Measurements from ENCODE around the gene PSMA4.

PSMA4 gene

DNA sequence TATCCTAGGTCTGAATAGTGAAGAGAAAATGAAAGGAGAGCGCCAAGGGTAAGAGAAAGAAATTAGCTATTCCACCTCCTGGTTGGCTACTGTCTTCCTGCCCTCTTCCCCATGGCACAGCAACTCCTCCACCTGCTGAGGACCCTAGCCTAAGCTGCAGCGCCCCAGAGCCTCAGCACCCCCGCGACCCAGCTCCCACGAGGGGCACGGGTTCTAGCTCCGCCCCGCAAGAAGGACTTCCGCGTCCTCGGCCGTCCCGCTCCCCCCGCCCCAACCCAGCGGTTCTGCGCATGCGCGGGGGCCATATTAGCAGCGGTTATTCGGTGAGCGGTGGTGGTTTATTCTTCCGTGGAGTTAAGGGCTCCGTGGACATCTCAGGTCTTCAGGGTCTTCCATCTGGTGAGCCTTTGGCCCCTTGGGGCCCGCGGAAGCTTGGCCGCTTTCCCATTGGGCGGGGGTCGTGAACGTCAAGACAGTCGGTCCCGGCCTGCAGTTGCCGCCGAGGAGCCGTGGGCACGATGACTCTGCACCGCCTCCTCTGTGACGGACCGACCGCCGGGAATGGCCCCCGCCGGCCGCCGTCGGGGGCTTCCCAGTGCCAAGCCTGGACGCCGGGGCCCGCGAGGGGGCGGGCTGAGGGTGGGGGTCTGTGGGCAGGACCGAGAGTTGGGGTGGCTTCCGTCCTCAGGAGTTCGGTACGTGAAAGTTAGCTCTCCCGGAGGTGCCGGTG lies at the start of gene PSMA4:
PSMA4 (plus strand) TSS at position 304 of the 730 bp plus-strand sequence. CDS start 1,484 bp downstream, outside the sequence.
- TF ChIP-seq, protein P1, sequence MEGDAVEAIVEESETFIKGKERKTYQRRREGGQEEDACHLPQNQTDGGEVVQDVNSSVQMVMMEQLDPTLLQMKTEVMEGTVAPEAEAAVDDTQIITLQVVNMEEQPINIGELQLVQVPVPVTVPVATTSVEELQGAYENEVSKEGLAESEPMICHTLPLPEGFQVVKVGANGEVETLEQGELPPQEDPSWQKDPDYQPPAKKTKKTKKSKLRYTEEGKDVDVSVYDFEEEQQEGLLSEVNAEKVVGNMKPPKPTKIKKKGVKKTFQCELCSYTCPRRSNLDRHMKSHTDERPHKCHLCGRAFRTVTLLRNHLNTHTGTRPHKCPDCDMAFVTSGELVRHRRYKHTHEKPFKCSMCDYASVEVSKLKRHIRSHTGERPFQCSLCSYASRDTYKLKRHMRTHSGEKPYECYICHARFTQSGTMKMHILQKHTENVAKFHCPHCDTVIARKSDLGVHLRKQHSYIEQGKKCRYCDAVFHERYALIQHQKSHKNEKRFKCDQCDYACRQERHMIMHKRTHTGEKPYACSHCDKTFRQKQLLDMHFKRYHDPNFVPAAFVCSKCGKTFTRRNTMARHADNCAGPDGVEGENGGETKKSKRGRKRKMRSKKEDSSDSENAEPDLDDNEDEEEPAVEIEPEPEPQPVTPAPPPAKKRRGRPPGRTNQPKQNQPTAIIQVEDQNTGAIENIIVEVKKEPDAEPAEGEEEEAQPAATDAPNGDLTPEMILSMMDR (IDR thresholded peaks at IDR 0.05; ENCODE audit: extremely low read depth, insufficient read depth, missing control alignments), result peak; percentile 10

DNA sequence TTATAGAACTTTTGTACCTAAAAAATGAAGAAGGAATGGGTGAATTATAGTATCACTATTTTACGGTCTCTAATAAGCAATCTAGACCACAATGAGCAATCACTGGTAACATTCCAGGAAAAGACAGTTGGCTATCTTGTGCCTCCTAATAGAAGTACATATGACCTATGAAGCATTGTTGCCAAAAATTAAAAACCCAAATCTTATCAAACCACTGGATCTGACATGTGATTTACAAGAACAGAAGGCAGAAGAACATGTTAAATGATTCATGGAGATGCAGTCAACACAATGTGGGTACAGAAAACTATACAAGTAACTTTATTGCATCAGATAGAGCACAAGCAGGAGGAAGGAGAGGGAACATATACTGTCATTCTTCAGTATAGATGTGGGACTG lies 47.4 kb upstream of the PSMA4 start:
- DNase-seq (ENCODE audit: low spot score), result no peak
- in situ Hi-C loops (cut with MboI; ENCODE audit: low pct_unique_long_range_greater_than_20kb, low sequenced_read_pairs, unreplicated experiment), result no loop called here
- TF ChIP-seq, protein P1 (IDR thresholded peaks at IDR 0.05; ENCODE audit: extremely low read depth, insufficient read depth, missing control alignments), result no peak

More for the DNA sequence above, at the start of gene PSMA4:
- DNase-seq (ENCODE audit: low spot score), result peak; percentile 92
- in situ Hi-C loops (cut with MboI; ENCODE audit: low pct_unique_long_range_greater_than_20kb, low sequenced_read_pairs, unreplicated experiment), result no loop called here

DNA sequence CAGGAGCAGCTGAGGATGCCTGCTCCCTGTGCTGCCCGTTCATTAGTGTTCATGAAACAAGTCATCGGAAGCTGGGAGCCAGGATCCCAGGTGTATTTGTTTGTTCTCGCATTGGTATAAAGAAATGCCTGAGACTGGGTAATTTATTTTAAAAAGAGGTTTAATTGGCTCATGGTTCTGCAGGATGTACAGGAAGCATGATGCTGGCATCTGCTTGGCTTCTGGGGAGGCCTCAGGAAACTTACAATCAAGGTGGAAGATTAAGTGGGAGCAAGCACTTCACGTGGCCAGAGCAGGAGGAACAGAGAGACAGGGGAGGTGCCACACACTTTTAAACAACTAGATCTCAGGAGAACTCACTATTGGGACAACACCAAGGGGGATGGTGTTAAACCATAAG lies 38.4 kb upstream of the PSMA4 start:
- TF ChIP-seq, protein P1 (IDR thresholded peaks at IDR 0.05; ENCODE audit: extremely low read depth, insufficient read depth, missing control alignments), result no peak
- in situ Hi-C loops (cut with MboI; ENCODE audit: low pct_unique_long_range_greater_than_20kb, low sequenced_read_pairs, unreplicated experiment), result no loop called here
- DNase-seq (ENCODE audit: low spot score), result no peak

DNA sequence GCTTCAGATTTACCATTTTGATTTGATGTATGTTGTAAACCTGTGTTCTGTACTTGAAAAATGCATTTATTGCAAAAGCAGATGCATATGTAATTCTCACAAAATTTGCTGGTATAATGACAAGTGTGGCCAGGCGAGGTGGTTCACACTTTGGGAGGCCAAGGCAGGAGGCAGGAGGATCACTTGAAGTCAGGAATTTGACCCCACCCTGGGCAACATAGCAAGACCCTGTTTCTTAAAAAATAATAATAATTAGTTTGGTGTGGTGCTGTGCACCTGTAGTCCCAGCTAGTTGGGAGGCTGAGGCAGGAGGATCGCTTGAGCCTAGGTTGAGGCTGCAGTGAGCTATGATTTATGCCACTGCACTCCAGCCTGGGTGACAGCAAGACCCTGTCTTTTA lies 37.6 kb upstream of the PSMA4 start:
- TF ChIP-seq, protein P1 (IDR thresholded peaks at IDR 0.05; ENCODE audit: extremely low read depth, insufficient read depth, missing control alignments), result no peak
- in situ Hi-C loops (cut with MboI; ENCODE audit: low pct_unique_long_range_greater_than_20kb, low sequenced_read_pairs, unreplicated experiment), result no loop called here
- no peak for DNase-seq (ENCODE audit: low spot score)

DNA sequence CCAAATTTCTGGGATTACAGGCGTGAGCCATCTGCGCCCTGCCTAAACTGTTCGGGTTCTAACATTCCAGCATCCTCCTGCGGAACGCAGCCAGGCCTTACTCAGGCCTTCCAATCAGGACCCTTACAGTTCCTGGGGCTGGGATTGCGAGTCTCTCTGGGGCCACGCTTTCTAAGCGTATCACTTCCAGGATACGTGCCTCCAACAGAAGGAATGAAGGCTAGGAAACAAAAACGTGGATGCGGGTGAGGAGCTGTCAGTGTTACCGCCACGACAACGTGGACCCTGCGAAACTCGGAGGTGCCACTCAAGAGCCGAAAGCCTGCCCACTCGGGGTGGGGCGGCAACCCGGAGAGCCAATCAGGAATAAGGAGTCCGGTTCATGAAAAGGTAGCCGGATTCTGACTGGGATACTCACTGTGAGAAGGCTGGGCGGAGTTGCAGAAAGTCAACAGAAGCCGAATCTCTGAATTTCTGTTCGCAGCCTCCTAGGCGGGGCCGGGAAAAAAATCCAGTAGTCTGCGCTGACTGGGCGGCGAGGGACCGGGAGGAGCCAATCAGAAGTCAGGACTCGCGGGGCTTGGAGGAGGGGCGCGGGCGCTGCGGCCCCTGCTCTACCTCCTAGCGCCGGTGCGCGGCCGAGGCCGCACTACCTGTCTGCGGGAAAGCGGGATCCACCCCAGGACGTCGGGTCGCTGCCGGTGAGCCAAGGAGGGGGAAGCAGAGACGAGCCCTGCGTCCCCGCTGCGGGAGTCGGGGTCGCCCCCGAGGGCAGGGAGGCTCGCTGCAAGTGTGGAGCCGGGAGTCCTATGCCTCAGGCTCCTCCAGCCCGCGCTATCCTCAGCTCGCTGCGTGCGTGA lies 33.0 kb upstream of the PSMA4 start, which contains the start of gene HYKK:
HYKK (plus strand) TSS at position 607 of the 860 bp plus-strand sequence. CDS start 5,512 bp downstream, outside the sequence.
- TF ChIP-seq, protein P1 (IDR thresholded peaks at IDR 0.05; ENCODE audit: extremely low read depth, insufficient read depth, missing control alignments), result no peak
- in situ Hi-C loops (cut with MboI; ENCODE audit: low pct_unique_long_range_greater_than_20kb, low sequenced_read_pairs, unreplicated experiment), result no loop called here
- peak; percentile 90 for DNase-seq (ENCODE audit: low spot score)

DNA sequence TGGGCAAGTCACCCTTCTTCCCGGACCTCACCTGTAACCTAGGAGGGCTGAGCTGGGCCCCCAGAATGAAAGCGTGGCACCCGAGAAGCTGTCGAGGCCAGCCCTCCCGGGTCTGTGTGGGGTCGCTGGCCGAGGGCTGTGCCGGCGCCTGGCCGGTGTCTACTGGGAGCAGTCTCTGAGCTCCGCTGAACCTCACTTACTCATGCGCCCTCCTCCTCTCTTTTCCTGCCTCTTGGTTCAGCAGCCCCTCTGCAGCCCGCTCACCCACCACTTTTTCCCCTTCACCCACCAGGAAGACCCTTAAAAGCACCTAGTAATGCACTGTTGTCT lies 32.4 kb upstream of the PSMA4 start:
- DNase-seq (ENCODE audit: low spot score), result no peak
- TF ChIP-seq, protein P1 (IDR thresholded peaks at IDR 0.05; ENCODE audit: extremely low read depth, insufficient read depth, missing control alignments), result no peak
- in situ Hi-C loops (cut with MboI; ENCODE audit: low pct_unique_long_range_greater_than_20kb, low sequenced_read_pairs, unreplicated experiment), result no loop called here

Measured in GM13977 (cell line).